Measurements from ENCODE around the gene CELA2A. TPM values are rescaled to one million over a fixed set of nuclear protein-coding genes. Genes with fewer than 3 reads are reported as not detected.
"Not testable (repeated sequence)": the region's sequence is repeated elsewhere in the genome, so short reads cannot be mapped to it uniquely, and the experiment has no call there.

The CELA2A gene
- total and polyA plus RNA-seq, 10 of the 15 experiments (the other 5 are each of a cell fraction or from before 2014, with no cell fraction given) = 0.90 TPM; not detected in 9

- RAD21 ChIA-PET (ENCODE audit: unreplicated experiment) = interaction anchor here (1.4 kb wide), 1 partner anchor 110 kb away, joined by 6 read pairs; no protein-coding TSS in a partner anchor
- 79% methylated on average over 9 of the region's 9 CpGs for WGBS (ENCODE audit: insufficient coverage, insufficient replicate concordance, low lambda C conversion rate, missing lambda C conversion rate)
- Histone ChIP-seq H4K20me1 (ENCODE audit: control insufficient read depth, insufficient read depth) (no peaks in the 10 kb centered on the region), H3K79me2 (ENCODE audit: control insufficient read depth, insufficient read depth, low read length) (no peaks in the 10 kb centered on the region), H3K27me3 (replicated peaks in 1 of 2; ENCODE audit: control insufficient read depth in 2 of 2, insufficient read depth in 2 of 2, low read length in 1 of 2) (no peaks in the 10 kb centered on the region), H3K27ac (ENCODE audit: control insufficient read depth, insufficient read depth) (no peak overlapping the region), H3K9me3 (replicated peaks; ENCODE audit: control insufficient read depth, insufficient read depth, low read length) (no peaks in the 10 kb centered on the region), H3K36me3 (ENCODE audit: control insufficient read depth in 2 of 2, insufficient read depth in 2 of 2, low read length in 1 of 2) (peaks cover 0 to 4% of the 10 kb centered on the region in 2 experiments; a peak in 3 of 4 replicates), H3K9ac (ENCODE audit: control insufficient read depth, insufficient read depth, low read length) (no peak overlapping the region), H3K4me2 (ENCODE audit: control insufficient read depth, insufficient read depth) (no peak overlapping the region), H2AFZ (ENCODE audit: control insufficient read depth, low read depth, low read length) (no peak overlapping the region), H3K4me3 (no peak overlapping the region), H3K4me1 (ENCODE audit: control insufficient read depth, insufficient read depth, low read length) (no peaks in the 10 kb centered on the region)
- POLR2A ChIA-PET = no interaction called here
- CTCF ChIA-PET = interaction anchor here (10.2 kb wide), 1 partner anchor 110 kb away, joined by 178 read pairs; no protein-coding TSS in a partner anchor
- ATAC-seq = no peak
- SMC1A ChIA-PET (ENCODE audit: uncharacterized antibody, unreplicated experiment) = interaction anchor here (1.6 to 6.2 kb wide), 2 partner anchors 109 to 113 kb away, joined by 4 to 64 read pairs; no protein-coding TSS in a partner anchor
- TF ChIP-seq RAD51 (IDR thresholded peaks at IDR 0.05) = no peak
- TF ChIP-seq CHD2 (IDR thresholded peaks at IDR 0.05; ENCODE audit: borderline replicate concordance, low read depth, low read length) = no peak
- TF ChIP-seq YY1 (IDR thresholded peaks at IDR 0.05; ENCODE audit: low read depth, low read length) = no peak
- TF ChIP-seq TBL1XR1 (IDR thresholded peaks at IDR 0.05; ENCODE audit: low read depth, low read length) = no peak
- TF ChIP-seq POLR2A (IDR thresholded peaks at IDR 0.05; ENCODE audit: low read depth, low read length) = peak; percentile 38; the same call in 1 of the 2 replicates
- no peak for TF ChIP-seq E2F4 (IDR thresholded peaks at IDR 0.05; ENCODE audit: low read depth, low read length)
- intact Hi-C loops (cut with micrococcal nuclease; ENCODE audit: unreplicated experiment) = loop anchor here (5.0 kb wide), 1 partner anchor 299 kb away; no protein-coding TSS in a partner anchor
- no peak for DNase-seq (ENCODE audit: low read depth, low spot score)
- in situ Hi-C loops (cut with MboI) = no loop called here
- no peak for FAIRE-seq
- no TSS peak for BruUV-seq (replicated peaks)
Measured at GRCh38 chr1:15433471-15433870, 23.1 kb upstream of the CELA2A start.

GRCh38 chr1:15434739-15435138 is 21.8 kb upstream of the CELA2A start:
- BruUV-seq (replicated peaks); POLR2A ChIA-PET; H3K4me3 ChIP-seq; in situ Hi-C loops (cut with MboI); H3K79me2 ChIP-seq (ENCODE audit: control insufficient read depth, insufficient read depth, low read length); H2AFZ ChIP-seq (ENCODE audit: control insufficient read depth, low read depth, low read length); H3K9me3 ChIP-seq (replicated peaks; ENCODE audit: control insufficient read depth, insufficient read depth, low read length); H3K4me1 ChIP-seq (ENCODE audit: control insufficient read depth, insufficient read depth, low read length); H3K27ac ChIP-seq (ENCODE audit: control insufficient read depth, insufficient read depth); H3K4me2 ChIP-seq (ENCODE audit: control insufficient read depth, insufficient read depth); FAIRE-seq; DNase-seq (ENCODE audit: low read depth, low spot score); H3K9ac ChIP-seq (ENCODE audit: control insufficient read depth, insufficient read depth, low read length); H4K20me1 ChIP-seq (ENCODE audit: control insufficient read depth, insufficient read depth); H3K27me3 ChIP-seq (replicated peaks in 1 of 2; ENCODE audit: control insufficient read depth in 2 of 2, insufficient read depth in 2 of 2, low read length in 1 of 2); H3K36me3 ChIP-seq (ENCODE audit: control insufficient read depth in 2 of 2, insufficient read depth in 2 of 2, low read length in 1 of 2): not testable (repeated sequence)
- WGBS (ENCODE audit: insufficient coverage, insufficient replicate concordance, low lambda C conversion rate, missing lambda C conversion rate) = 11% methylated on average over 8 of the region's 8 CpGs
- CTCF ChIA-PET = interaction anchor here (1.7 to 10.2 kb wide), 2 partner anchors 17 to 111 kb away, joined by 4 to 178 read pairs; no protein-coding TSS in a partner anchor
- RAD21 ChIA-PET (ENCODE audit: unreplicated experiment) = interaction anchor here (1.0 to 1.4 kb wide), 2 partner anchors 110 to 111 kb away, joined by 3 to 6 read pairs; no protein-coding TSS in a partner anchor
- intact Hi-C loops (cut with micrococcal nuclease; ENCODE audit: unreplicated experiment) = loop anchor here (5.0 kb wide), 2 partner anchors 298 to 308 kb away; partner anchors contain the start of gene TMEM82
- peak; percentile 14; the same call in 2 of the 3 replicates for ATAC-seq
- SMC1A ChIA-PET (ENCODE audit: uncharacterized antibody, unreplicated experiment) = interaction anchor here (0.8 to 6.2 kb wide), 7 partner anchors 14 to 244 kb away, joined by 3 to 64 read pairs (median 3); no protein-coding TSS in a partner anchor
